AG04450 (cell line): ENCODE measurements around the gene ABHD12B. TPM values are rescaled to one million over a fixed set of nuclear protein-coding genes. Genes with fewer than 3 reads are reported as not detected.

Experiments used
- CTCF ChIA-PET: fragments of 300-600, 350-600 bp; formaldehyde crosslinking; extraction: SDS; loops from one replicate; lab custom pipeline; 2022; ENCODE audit warnings: antibody characterized with exemption, inconsistent platforms; lab: Charles Lee
- POLR2A ChIA-PET: fragments of 350-600 bp; formaldehyde crosslinking; extraction: SDS; loops from one replicate; lab custom pipeline; 2021; ENCODE audit warnings: antibody characterized with exemption, inconsistent platforms; lab: Yijun Ruan, JAX
- DNase-seq: peaks from one replicate; pipeline ENCODE4 v3.0.0-alpha.2; 2011; ENCODE audit warnings: low read depth, low spot score
- H3K27ac ChIP-seq: one replicate; pipeline ENCODE4 v1.5.1; 2012; ENCODE audit warnings: low read depth, low read length, control low read depth
- H3K27me3 ChIP-seq: one replicate; pipeline ENCODE4 v1.6.0; 2012; ENCODE audit warnings: low read length; ENCODE audit not compliant: control insufficient read depth, insufficient read depth
- H3K4me3 ChIP-seq: 2 replicates; pipeline ENCODE4 v1.5.1; 2011; ENCODE audit warnings: mild to moderate bottlenecking, low read depth, low read length, control low read depth
- H3K9me3 ChIP-seq: 2 replicates; pipeline ENCODE4 v1.5.1; 2012; ENCODE audit warnings: low read length; ENCODE audit not compliant: control insufficient read depth, insufficient read depth
- CTCF ChIP-seq: IDR thresholded peaks from 2 replicates; pipeline ENCODE4 v1.5.1; 2011; ENCODE audit warnings: low read depth, low read length, control low read depth, inconsistent platforms
- polyA plus RNA-seq: library from polyadenylated mRNA; depleted of rRNA; stranded (reverse); fragments of >200 nt; gene quantifications from 2 replicates; pipeline ENCODE4 v1.2.3, GENCODE V29; 2011

ABHD12B gene
- polyA plus RNA-seq, 1 experiment: 0.32 TPM

DNA sequence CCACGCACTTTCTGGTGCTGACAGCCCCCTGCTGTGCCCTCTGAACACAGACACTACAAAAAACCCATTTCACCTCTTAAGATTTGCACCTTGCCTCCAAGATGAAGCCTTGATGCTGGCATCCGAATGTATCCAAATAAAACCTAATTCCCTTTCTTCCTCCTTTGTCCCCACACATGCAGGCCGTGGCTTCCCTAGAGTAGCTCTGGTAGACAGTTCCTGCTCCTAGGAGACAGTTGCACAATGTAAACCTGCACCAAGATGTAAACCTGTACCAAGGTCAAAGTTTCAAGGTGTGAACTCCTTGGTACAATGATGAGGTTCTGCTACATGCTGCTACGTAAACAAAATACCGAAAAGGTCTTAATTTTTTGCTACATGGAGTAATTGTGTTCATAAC, 625 bp upstream of the ABHD12B start:
- no peak overlapping the region for H3K27ac ChIP-seq
- H3K4me3 ChIP-seq: no peak overlapping the region
- ChIA-PET CTCF (interaction anchor here (1.6 kb wide), 1 partner anchor 11 kb away, joined by 10 read pairs; no protein-coding TSS in a partner anchor), POLR2A (no interaction called here)
- no peak for TF ChIP-seq CTCF
- DNase-seq: no peak
- H3K27me3 ChIP-seq: peaks cover 3% of the 10 kb centered on the region
- H3K9me3 ChIP-seq: no peaks in the 10 kb centered on the region

DNA sequence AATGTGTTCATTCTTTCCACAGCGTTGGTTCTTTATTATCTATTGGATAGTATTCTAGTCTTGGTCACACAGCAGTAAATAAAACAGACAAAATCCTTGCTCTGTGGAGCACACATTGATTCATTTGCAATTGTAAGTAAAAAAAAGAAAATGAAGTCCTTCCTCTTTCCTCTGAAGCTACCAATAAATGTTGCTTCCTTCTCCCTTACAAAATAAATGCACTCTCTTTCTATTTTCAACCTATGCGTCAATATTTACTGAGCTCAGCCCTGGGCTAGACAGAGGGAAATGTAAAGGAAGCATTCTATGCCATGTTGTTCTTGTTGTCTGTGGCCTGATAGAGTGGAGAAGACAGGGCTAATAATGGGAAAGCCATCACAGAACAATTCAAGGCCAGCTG, 2.9 kb downstream of the ABHD12B start:
- H3K9me3 ChIP-seq: no peaks in the 10 kb centered on the region
- peaks cover 3% of the 10 kb centered on the region for H3K27me3 ChIP-seq
- ChIA-PET POLR2A (no interaction called here), CTCF (interaction anchor here (1.8 kb wide), 1 partner anchor 14 kb away, joined by 12 read pairs; no protein-coding TSS in a partner anchor)
- no peak for TF ChIP-seq CTCF
- no peak for DNase-seq
- H3K4me3 ChIP-seq: no peak overlapping the region
- H3K27ac ChIP-seq: no peak overlapping the region

- Histone ChIP-seq H3K27me3 (peaks cover 3% of the 10 kb centered on the region), H3K27ac (no peak overlapping the region), H3K9me3 (no peaks in the 10 kb centered on the region), H3K4me3 (no peak overlapping the region)
- TF ChIP-seq CTCF: no peak
- POLR2A ChIA-PET: no interaction called here
- DNase-seq: no peak
- CTCF ChIA-PET: interaction anchor here (1.8 kb wide), 1 partner anchor 15 kb away, joined by 12 read pairs; no protein-coding TSS in a partner anchor
Observed at GRCh38 chr14:50875359-50876070, 3.7 kb downstream of the ABHD12B start.

DNA sequence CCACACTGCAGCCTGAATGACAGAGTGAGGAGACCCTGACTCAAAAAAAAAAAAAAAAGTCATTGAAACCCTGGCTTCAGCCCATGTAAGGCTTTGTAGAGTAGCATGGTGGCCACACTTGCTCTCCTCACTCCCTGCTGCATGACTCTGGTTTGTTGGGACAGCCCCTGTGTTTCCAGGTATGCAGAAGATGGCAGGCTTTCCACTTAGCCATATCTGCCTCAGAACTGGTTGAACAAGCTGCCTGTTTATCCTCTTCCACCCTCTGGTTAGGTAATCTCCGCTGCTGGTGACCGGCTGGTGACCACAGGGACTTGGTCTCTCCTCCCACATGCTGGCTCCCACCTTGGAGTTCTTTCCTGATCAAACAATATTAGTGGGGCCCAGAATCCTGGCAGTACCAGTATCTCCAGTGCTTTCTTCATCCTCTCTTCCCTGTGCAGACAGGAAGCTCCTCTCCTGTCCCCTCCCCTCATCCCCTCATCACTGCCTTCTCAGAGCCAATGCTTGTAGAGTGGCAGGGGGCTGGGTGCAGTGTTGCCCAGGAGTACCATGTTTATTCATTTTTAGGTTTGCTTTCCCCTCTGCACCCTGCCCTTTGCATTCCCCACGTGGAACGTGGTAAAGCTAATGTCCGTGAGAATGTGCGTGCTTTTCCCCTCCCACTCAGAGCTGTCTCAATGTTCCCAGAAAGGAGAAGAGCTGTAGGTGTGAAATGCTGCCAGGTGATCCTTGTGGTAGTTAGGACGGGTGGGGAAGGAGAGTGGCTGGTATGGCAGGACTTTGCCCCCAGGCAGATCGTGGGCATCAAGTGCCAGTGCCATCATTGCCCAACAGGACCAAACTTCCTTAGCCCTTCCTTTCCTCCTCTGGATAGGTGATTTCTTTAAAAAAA, 11.3 kb downstream of the ABHD12B start:
- H3K27me3 ChIP-seq: no peaks in the 10 kb centered on the region
- CTCF ChIA-PET: interaction anchor here (0.6 to 1.2 kb wide), 2 partner anchors 22 to 93 kb away, joined by 4 read pairs; no protein-coding TSS in a partner anchor
- no peak overlapping the region for H3K27ac ChIP-seq
- no peak for TF ChIP-seq CTCF
- POLR2A ChIA-PET: interaction anchor here (0.6 kb wide), 1 partner anchor 145 kb away, joined by 6 read pairs; no protein-coding TSS in a partner anchor
- H3K4me3 ChIP-seq: no peak overlapping the region
- no peaks in the 10 kb centered on the region for H3K9me3 ChIP-seq
- DNase-seq: no peak
